Measurements from ENCODE around the gene NEK11.

The NEK11 gene

DNA sequence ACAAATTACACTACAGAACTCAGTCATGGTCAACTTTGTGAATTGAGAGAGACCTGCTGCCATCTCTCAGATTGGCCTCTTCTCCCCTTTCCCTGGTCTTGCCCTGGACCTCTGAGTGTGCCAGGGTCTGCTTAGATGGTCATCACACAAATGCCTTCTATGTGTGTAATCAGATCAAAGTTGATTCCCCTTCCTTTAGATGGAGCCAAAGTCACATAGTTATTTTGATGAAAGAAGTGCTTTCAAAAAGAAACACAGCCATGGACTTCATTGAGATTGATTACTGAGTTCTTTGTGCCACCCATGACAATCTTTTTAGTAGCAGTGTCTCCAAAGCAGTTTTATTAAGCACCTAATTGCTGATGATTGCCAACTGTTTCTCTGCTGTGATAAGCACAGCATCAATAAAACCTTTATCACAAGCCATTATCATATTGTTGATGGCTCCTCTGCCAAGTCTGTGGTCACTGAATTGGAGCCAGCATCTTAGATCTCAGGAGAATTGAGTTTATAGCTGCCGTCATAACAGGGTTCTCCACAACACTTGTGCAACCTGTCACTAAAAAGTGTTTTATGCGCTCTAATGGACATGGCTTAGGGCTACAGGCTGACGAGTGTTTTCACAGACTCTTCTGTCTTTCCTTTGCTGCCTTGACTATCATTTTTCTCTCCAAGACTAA lies 205.2 kb downstream of the NEK11 start:
- no peak for DNase-seq

DNA sequence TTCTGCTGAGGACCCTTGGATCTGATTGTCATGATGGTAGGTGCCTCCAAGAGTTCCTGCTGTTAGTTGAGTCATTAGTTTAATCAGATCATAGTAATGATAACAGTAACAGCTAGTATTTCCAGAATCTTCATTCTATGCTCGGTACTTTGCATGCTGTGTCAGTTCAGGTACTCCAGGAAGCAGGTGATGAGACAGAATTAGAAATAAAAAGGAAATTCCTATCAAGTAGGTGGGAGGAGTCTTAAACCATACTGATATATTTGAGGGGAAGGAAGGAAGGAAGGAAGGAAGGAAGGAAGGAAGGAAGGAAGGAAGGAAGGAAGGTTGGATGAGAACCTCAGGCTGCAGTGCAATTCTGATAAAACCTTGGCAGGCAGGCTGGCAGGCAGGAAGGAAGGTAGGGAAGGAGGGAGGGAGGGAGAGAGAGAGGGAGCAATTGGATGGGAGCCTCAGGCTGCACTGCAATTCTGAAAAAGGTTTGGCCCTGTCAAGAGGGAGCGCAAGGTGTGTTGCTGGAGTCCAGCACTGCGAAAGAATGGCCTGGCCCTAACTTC lies 206.1 kb downstream of the NEK11 start:
- DNase-seq, result no peak

DNA sequence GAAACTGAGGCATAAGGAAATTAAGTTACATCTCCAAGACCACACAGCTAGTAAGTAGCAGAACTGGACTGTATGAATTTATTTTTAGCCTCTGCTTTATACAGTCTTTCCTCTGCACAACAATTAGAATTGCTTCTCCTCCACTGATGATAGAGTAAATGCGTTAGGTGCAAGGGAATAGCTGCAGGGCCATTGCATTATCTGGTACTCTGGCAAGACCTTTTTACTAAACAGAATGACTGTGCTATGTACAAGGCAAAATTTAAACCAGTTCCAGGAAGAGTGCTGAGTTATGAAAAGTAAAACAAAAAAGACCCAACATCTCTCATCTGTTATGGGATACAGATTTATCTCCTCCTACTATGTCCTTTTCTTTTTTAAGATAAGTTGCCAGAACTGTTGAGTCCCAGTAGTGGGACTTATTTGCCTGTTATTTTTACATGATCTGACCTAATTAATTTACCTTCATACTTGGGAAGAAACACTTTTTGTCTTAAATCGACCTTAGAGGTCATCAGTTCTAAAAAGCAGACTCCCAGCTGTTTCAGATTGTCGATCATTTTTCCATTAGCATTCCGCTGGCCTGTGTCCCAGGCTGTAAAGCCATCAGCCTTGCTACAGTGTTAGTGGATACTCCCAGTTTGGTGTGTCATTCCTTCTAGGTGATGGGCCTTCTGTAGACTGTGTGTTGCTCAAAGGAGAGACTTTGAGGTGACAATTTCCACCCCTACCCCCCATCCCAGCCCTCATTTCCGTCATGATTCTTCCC lies 207.4 kb downstream of the NEK11 start:
- DNase-seq, result no peak

DNA sequence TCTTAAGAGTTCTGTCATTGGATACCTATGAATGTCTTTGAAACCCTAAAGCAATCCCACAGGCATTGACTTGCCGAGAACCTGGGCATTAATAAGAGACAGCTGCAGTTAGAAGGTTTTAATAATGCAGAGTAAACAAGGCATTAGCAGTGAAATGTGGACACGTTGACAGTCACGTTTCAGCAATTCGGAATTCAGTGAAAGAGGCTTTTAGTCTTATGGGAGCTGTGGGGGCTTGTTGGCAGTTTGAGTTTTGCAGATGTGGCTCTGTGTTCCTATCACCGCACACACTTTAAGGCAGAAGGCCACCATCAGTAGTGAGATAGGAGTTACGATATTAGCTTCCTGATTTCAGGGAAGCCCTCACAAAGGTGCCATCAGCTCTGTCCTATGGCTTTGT lies 209.7 kb downstream of the NEK11 start:
- DNase-seq, result no peak

DNA sequence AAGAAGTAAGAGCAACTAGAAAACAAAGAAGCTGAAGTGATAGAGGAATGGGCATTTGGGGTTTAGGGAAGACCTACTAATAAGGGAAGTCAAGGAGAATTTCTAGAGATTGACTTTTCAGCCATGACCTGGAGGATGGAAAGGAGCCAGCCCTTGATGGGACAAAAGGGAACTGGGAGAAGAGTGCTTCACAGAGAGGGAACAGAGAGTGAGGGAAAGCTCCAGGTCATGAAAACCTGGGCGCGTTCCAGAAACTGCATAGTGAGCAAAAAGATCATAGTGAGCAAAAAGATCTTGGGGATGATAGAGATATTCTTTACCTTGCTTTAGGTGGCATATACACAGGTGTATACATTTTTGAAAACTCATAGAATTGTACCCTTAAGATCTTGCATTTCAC lies 211.8 kb downstream of the NEK11 start:
- DNase-seq, result no peak

DNA sequence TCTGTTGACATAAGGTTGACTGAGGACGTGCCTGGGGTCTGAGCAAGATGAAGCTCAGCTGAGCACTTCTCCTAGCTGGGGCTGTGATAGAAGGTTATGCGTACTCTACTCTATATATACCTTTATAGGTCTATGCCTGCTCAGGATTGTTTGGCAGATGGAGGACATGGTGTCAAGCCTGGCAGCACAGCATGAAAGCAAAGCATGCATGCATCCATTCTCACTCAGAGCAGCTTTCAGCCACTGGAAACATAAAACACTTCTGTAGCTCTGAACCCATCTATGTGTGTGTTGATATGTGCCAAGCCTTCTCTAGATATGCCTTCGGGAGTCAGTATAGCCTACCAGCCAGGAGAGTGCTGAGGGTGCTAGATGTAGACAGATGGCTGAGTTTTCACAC lies 212.6 kb downstream of the NEK11 start:
- no peak for DNase-seq

DNA sequence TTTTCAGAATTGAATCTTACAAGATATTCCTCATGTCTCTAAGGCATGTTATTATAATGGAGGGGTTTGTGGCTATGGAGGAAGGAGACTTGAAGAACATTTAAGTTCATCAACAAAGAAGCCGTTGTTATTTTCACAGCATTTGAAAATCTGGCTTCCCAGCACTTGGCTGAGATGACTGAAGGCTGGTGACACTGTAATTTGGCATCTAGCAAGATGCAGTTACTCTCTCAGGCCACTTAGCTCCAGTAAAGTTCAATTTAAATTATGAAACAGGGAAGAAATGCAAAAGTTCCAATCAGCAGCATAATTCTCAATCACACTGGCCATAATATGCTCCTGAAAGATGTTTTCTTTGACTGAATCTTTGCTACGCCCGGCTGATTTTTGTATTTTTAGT lies 215.5 kb downstream of the NEK11 start:
- DNase-seq, result no peak

DNA sequence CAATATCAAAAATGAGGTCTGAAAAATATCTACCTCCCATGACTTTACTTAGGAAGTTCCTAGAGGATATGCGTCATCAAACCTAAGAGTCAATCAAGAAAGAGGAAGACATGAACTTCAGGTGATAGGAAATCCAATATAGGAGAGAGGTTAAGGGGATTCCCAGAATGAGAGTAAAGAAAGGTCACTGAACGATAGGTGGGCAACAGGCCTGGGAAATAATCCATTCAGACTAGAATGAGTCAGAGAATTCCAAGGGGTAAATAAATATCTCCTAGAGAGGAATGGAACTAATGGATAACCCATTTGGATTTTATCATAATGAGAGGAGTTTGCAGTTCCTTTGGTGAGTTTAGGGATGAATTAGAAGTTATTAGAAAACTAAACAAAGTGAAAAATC lies 223.8 kb downstream of the NEK11 start:
- no peak for DNase-seq

DNA sequence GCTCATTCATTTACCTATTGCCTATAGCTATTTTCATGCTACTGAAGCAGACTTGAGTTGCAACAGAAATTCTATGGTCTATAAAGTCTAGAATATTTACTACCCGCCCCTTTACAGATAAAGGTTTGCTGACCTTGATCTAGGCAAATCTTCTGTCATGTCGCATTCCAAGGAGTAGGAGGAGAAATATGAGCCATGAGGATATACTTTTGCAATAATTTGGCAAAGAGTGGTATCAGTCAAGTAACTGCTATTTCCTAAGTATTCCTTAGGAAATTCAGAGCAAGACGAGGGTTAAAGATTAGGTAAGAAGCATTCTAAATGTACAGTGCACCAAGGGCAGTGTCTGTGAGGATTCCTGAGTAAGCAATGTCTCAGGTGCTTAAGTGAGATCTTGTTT lies 233.8 kb downstream of the NEK11 start:
- no peak for DNase-seq

DNA sequence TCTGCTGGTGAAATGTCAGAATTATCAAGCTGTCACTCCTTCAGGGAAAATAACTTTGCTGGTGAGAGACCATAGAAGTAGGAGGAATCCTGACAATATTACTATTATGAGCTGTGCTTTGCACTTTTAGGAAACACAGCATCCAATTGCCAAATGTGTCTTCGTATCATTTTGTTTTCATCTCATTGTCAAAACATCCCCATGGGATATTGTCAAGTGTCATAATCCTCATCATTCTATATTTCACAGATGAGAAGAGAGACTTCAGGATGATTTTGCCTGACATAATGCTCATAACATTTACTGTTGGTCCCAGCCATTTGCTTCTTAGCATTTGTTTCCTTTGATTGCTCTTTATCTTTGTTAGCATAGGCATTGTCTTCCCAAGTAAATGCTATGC lies 234.4 kb downstream of the NEK11 start:
- DNase-seq, result no peak

DNA sequence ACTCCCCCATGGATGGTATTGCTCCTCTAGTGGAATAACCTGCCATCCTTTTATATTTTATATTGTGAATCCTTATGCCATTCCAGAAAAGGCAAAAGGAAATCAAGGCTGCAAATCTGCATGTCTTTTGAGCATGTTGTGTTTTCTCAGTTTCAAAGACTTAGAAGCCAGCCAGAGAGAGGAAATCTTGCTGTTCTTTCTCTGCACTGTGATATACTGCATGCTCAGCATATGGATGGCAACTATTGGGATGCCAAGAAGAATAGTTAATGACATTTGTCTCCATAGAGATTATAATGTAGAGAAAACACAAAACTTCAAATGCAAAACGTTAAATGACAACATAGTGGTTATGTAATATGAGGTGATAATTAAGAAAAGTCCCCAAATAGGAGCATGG lies 248.9 kb downstream of the NEK11 start:
- DNase-seq, result no peak

DNA sequence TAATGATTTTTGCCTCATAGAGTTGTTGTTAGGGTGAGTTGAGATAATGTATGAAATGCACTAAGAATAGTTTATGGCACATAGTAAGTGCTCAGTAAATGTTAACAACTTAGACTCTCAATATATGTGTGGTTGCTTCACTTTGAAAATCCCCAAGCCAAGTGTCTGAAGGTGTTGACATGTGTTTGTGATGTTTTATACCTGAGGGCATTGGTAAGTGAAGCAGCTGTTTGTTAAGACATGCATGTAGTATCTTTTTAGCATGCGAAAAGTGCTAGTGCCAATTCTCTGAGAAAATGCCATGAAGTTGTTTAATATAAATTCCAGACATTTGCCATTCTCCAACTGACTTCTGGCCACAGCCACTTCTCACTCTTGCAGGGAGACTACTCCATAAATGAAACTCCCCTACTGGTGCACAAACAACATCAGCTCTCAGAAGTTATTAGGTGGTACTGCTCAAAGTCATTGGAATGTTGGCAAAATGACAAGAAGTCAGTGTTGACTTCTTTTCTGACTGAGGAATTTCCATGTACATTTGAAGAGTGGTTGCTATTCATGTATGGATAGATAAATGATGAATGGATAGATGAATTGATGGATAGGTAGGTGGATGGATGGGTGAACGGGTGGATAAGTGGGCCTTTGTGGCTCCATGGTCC lies 251.3 kb downstream of the NEK11 start:
- no peak for DNase-seq

DNA sequence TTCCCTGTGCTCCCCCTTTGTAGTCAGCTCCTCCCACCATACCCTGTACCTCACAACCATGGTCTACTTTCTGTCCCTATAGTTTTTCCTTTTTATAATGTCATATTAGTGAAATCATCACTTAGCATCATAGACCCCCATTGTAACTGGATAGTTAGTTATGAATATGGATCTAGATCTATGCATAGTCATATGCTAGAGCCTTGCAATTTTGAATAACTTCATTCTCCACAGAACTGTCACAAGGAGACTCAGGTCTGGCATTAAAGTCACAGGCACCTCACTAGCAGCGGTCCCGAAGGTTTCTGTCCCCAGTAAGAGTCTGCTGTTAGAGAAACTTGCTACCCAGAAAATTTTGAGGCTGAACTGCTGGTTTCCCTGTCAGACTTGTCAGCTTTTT lies 252.9 kb downstream of the NEK11 start:
- no peak for DNase-seq

DNA sequence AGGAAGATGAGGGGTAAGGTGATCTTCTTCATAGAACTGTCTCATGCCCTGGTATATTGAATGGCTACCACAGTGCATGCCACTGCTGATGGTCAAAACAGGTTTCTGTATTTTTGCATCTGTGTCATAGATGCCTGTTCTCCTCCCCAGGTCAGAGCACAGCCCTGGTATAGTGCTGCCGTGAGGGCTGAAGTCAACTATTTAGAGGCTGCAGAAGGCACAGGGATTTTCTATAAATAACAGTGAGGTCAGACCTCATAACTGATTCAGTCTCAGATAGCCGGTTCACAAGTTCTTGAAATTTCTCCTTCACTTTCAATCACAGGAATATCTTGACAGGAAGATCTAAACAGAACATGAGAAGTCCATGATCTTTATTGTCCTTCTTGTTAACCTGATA lies 255.7 kb downstream of the NEK11 start:
- no peak for DNase-seq

DNA sequence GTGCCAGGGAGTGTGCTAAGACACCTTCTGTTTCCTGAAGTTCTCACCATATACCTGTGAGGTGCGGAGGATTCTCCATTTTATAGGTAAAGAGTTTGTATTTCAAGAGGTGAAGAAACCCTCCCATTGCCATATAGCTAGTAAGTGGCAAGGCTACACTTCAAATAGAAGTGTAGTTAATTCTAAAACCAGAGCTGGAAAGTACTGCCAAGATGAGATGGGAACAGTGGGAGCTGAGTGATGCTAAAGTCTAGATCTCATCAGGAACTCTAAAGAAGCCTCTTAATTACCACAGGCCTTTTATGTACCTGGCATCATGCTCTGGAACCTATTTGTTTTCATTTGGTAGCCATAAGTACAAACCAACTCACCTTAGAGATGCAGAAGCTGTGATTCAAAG lies 256.3 kb downstream of the NEK11 start:
- no peak for DNase-seq

DNA sequence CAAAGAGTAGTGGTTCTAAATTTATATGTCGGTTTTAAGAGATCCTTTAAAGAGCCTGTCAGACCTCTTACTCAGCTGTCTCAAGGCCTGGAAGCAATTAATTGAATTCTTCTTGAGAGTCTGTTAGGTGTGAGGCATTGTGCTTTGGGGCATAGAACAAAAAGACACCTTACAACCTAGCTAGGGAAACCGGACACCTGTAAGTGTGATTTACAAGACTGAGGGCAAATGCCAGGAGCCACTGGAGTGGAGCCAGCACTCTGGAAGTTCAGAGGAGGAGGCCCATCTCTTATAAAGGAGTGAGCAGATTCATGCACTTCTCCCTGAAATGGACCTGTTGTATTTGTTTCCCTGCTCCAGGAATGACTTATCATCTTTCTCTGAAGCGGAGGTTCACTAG lies 257.2 kb downstream of the NEK11 start:
- no peak for DNase-seq

DNA sequence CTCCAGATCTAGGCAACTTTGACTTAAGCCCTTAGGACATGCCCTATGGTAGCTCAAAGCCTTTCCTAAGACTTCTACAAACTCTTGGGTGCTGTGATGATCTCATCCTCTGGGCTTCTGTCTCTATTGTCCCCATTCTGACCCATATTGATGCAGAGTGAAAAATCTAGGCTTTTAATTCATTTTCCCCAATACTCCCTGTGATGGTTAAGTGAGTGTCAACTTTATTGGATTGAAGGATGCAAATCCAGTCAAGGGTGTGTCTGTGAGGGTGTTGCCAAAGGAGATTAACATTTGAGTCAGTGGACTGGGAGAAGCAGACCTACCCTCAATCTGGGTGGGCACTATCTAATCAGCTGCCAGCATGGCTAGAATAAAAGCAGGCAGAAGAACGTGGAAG lies 257.6 kb downstream of the NEK11 start:
- DNase-seq, result no peak

DNA sequence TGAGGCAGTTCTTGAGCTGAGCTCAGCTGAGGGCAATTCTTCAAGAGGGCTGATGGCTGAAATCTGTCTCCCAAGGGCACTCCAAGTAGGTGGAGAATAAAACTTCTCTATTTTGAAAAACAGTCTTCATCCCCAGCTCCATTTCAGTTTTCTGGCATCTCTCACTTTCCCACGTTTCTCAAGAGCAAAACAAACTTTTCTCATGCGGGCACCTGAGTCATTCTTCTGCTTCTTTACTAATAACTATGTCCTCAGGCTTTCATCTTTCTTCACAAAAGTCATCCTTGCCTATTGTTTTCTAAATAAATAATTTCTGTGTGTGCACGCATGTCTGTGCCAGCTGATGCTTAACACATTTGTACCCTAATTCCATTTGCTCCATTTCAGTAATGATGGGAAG lies 258.8 kb downstream of the NEK11 start:
- DNase-seq, result no peak

DNA sequence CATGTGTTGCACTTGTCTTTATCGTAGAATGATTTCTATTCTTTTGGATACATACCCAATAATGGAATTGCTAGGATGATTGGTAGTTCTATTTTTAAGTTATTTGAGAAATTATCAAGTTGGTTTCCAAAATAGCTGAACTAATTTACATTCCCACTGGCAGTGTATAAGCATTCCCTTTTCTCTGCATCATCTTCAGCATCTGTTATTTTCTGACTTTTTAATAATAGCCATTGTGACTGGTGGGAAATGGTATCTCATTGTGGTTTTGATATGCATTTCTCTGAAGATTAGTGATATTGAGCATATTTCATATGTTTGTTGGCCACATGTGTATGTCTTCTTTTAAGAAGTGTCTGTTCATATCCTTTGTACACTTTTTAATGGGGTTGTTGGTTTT lies 273.2 kb downstream of the NEK11 start:
- DNase-seq, result no peak

DNA sequence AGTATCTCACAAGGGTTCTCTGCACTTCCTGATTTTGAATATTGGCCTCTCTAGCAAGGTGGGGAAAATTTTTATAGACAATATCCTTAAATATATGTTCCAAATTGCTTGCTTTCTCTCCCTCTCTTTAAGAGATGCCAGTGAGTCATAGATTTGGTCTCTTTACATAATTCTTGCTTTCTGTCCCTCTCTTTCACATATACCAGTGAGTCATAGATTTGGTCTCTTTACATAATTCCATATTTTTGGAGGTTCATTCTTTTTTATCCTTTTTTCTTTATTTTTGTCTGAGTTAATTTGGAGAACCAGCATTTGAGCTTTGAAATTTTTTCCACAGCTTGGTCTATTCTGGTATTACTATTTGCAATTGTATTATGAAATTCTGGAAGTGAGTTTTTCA lies 277.2 kb downstream of the NEK11 start:
- no peak for DNase-seq

DNA sequence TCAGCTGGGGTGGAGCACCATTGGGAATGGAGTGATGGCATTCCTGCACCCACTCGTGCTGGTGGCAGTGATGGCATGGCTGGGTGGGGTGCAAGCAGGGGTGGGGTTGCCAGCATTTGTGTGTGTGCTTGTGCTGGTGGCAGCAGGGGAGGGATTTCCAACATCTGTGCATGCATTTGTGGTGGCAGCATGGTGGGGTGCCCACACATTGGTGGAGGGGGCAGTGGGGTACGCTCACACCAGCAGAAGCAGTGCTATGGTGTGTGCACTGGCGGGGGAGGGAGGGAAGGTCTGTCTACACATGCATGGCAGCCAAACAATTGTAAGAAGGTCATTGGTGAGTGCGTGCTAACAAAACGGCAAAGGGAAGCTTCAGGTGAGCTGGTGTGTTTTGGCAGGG lies 278.2 kb downstream of the NEK11 start:
- no peak for DNase-seq

DNA sequence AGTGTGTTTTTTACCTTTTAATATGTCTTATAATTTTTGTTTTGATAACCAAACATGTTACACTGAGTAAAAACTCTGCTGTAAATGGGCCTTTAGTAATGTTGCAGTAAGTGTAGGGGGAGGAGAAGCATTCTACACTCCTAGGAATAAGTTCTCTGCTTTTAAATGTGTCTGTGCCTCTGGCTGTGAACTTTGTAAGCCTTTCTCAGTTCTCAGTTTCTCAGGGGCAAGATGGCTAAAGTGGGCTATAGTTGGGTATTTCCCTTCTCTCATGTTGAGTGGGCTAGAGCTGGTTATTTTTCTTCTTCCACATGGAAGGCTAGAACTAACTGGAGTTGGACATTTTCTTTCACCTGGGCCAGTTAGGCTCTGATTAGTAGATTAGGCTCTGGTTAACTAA lies 279.6 kb downstream of the NEK11 start:
- no peak for DNase-seq

DNA sequence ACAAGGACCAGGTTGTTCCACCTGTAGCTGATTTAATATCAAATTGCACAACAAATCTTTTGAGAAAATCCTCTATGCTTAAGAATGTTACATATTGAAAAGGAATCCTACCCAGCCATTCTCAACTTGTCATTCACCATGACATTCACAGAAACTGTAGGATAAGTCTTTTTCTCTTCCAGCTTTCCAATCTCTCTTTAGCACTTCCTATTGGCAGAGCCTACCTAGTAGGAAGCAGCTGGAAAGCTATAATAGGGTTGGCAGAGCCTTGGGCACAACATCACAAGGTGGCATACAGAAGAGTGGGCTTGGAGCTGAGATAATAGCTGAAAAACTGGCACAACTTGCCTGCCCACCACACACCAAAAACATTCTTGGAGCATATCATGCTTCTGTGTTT lies 287.6 kb downstream of the NEK11 start:
- no peak for DNase-seq

DNA sequence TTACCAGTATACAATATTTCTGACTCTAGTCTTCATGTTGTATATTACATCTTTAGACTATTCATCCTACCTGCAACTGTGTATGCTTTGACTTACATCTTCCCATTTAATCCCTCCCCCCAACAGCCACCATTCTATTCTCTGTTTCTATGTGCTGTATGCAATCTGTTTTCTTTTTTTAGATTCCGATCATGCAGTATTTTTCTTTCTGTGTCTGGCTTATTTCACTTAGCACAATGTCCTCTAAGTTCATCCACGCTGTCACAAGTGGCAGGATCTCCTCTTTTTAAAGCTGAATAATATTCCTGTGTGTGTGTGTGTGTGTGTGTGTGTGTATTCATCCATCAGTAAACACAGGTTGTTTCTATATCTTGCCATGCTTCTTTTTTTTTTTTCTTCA lies 288.5 kb downstream of the NEK11 start:
- DNase-seq, result no peak

Measured in stimulated activated CD4-positive, alpha-beta T cell treated with anti-CD3 and anti-CD28 coated beads, Interleukin-4, amount 100 ng/mL, for 24 hours (primary cell).